HG03521 (cell line): Measurements from ENCODE around the gene PDE2A.

Experiments
- ATAC-seq: cut with Tn5 transposase; IDR thresholded peaks from one replicate; pipeline ENCODE4 v1.9.1; 2021; ENCODE audit warnings: mild to moderate bottlenecking, moderate library complexity; ENCODE audit not compliant: unreplicated experiment

The PDE2A gene

GRCh38 chr11:72618803-72619202 is 55.4 kb downstream of the PDE2A start:
- ATAC-seq: no peak

- no peak for ATAC-seq
These were observed 57.0 kb downstream of the PDE2A start for GRCh38 chr11:72617080-72617762.

- ATAC-seq: no peak
These were observed 57.6 kb downstream of the PDE2A start for GRCh38 chr11:72616655-72617054.

- no peak for ATAC-seq
These were observed 58.9 kb downstream of the PDE2A start for GRCh38 chr11:72615329-72615728.

GRCh38 chr11:72614381-72614780 is 59.8 kb downstream of the PDE2A start:
- ATAC-seq: no peak

- no peak for ATAC-seq
These were observed 60.2 kb downstream of the PDE2A start for GRCh38 chr11:72613977-72614376.

- ATAC-seq: no peak
These were observed 60.8 kb downstream of the PDE2A start for GRCh38 chr11:72613450-72613849.

GRCh38 chr11:72609476-72609875 is 64.7 kb downstream of the PDE2A start:
- ATAC-seq: no peak

- ATAC-seq: no peak
These were observed 65.2 kb downstream of the PDE2A start for GRCh38 chr11:72609045-72609444.

GRCh38 chr11:72607496-72607895 is 66.7 kb downstream of the PDE2A start:
- ATAC-seq: no peak

- no peak for ATAC-seq
These were observed 67.3 kb downstream of the PDE2A start for GRCh38 chr11:72606748-72607468.

- no peak for ATAC-seq
These were observed 68.1 kb downstream of the PDE2A start for GRCh38 chr11:72605973-72606747.

GRCh38 chr11:72604256-72604655 is 70.0 kb downstream of the PDE2A start:
- ATAC-seq: no peak

GRCh38 chr11:72602250-72602904 is 71.8 kb downstream of the PDE2A start:
- ATAC-seq: no peak

- ATAC-seq: no peak
These were observed 73.7 kb downstream of the PDE2A start for GRCh38 chr11:72600557-72600956.

- no peak for ATAC-seq
These were observed 74.7 kb downstream of the PDE2A start for GRCh38 chr11:72599325-72600117.

- ATAC-seq: no peak
These were observed 75.3 kb downstream of the PDE2A start for GRCh38 chr11:72598906-72599305.

- no peak for ATAC-seq
These were observed 75.8 kb downstream of the PDE2A start for GRCh38 chr11:72598466-72598865.

GRCh38 chr11:72597721-72598120 is 76.5 kb downstream of the PDE2A start:
- ATAC-seq: no peak

GRCh38 chr11:72595292-72595684 is 78.9 kb downstream of the PDE2A start:
- ATAC-seq: no peak
